K562 (cell line): Measurements from ENCODE around the gene CDYL. TPM values are rescaled to one million over a fixed set of nuclear protein-coding genes. Genes with fewer than 3 reads are reported as not detected.

Experiments
- ATAC-seq: fragments of 200-7000 bp; cut with Tn5 transposase; 3 replicates; pipeline ENCODE4 v1.9.1; 2020; ENCODE audit warnings: moderate library complexity
- BruUV-seq: library from RNA; stranded (reverse); fragments of 400-500 nt; replicated peaks from 2 replicates; lab custom pipeline; 2021; lab: Mats Ljungman, UMichigan
- CTCF ChIA-PET: fragments of 300-600 bp; formaldehyde crosslinking; extraction: SDS; loops from one replicate; lab custom pipeline; 2021; ENCODE audit warnings: low intra/inter-chr PET ratio; lab: Yijun Ruan, JAX
- POLR2A ChIA-PET: fragments of 300-600, 350-650 bp; sonication (Branson Sonifier 250); formaldehyde crosslinking; extraction: SDS; loops from one replicate; lab custom pipeline; 2021; ENCODE audit warnings: antibody characterized with exemption, inconsistent platforms; lab: Yijun Ruan, JAX
- DNase-seq, 4 experiments: peaks; one replicate each; pipeline versions ENCODE4 v3.0.0 to v3.0.0-alpha.2; 2011 to 2018; ENCODE audit warnings: low spot score in 3 of 4, mixed read lengths in 3 of 4; ENCODE audit errors: extremely low read depth in 1 of 4
- FAIRE-seq: peaks from 2 replicates; lab custom pipeline; 2011; peaks lifted over from hg19 to GRCh38; lab: Jason Lieb, UNC
- H2AFZ ChIP-seq: 2 replicates; pipeline ENCODE4 v1.6.0; 2011; ENCODE audit warnings: low read depth, low read length, control low read depth, inconsistent platforms
- H3K27ac ChIP-seq: fragments of 200-600 bp; 3 replicates; pipeline ENCODE4 v1.8.0; 2011; ENCODE audit warnings: low read depth, mild to moderate bottlenecking, control low read depth, inconsistent platforms, low read length, moderate library complexity, mixed read lengths; ENCODE audit errors: extremely low read depth
- H3K27me3 ChIP-seq, 2 experiments: fragments of 300-600 bp in 1 of 2; 2 replicates in 1 of 2; 3 replicates in 1 of 2; pipeline versions ENCODE4 v1.6.0 to v1.8.0; 2011; ENCODE audit warnings: inconsistent platforms in 2 of 2, low read length in 2 of 2, mild to moderate bottlenecking in 1 of 2, mixed read lengths in 1 of 2, moderate library complexity in 1 of 2; ENCODE audit not compliant: control insufficient read depth in 2 of 2, insufficient read depth in 2 of 2
- H3K36me3 ChIP-seq: fragments of 300-600 bp; 3 replicates; pipeline ENCODE4 v1.8.0; 2011; ENCODE audit warnings: mild to moderate bottlenecking, low read length, inconsistent platforms; ENCODE audit not compliant: control insufficient read depth, insufficient read depth
- H3K4me1 ChIP-seq, 2 experiments: fragments of 200-600 bp in 1 of 2; replicated peaks in 1 of 2; 2 replicates in 1 of 2; 3 replicates in 1 of 2; pipeline versions ENCODE4 v1.5.1 to v1.8.0; 2011; ENCODE audit warnings: inconsistent platforms in 2 of 2, low read length in 2 of 2, mild to moderate bottlenecking in 1 of 2, mixed read lengths in 1 of 2, moderate library complexity in 1 of 2; ENCODE audit not compliant: control insufficient read depth in 2 of 2, insufficient read depth in 2 of 2
- H3K4me2 ChIP-seq: 2 replicates; pipeline ENCODE4 v1.6.1; 2011; ENCODE audit warnings: low read length, control low read depth, inconsistent platforms, mixed read lengths; ENCODE audit not compliant: insufficient read depth
- H3K4me3 ChIP-seq: fragments of 200-600 bp; sonication (generic), shearing (Covaris generic); 2 replicates; pipeline ENCODE4 v1.5.1; 2016; ENCODE audit warnings: control low read depth, inconsistent platforms
- H3K79me2 ChIP-seq: fragments of 200-600 bp; 3 replicates; pipeline ENCODE4 v1.8.0; 2011; ENCODE audit warnings: low read length, inconsistent platforms; ENCODE audit not compliant: control insufficient read depth, insufficient read depth
- H3K9ac ChIP-seq, 2 experiments: 2 replicates each; pipeline versions ENCODE4 v1.6.0 to v1.6.1; 2011; ENCODE audit warnings: low read depth in 2 of 2, low read length in 2 of 2, control low read depth in 1 of 2, inconsistent platforms in 1 of 2, mild to moderate bottlenecking in 1 of 2, mixed read lengths in 1 of 2; ENCODE audit not compliant: insufficient read depth in 1 of 2
- H3K9me1 ChIP-seq: one replicate; pipeline ENCODE4 v1.6.0; 2011; ENCODE audit warnings: inconsistent platforms, mild to moderate bottlenecking, low read length, moderate library complexity; ENCODE audit not compliant: control insufficient read depth, insufficient read depth
- H3K9me3 ChIP-seq: replicated peaks from 2 replicates; pipeline ENCODE4 v1.5.1; 2011; ENCODE audit warnings: low read depth, low read length, inconsistent platforms; ENCODE audit not compliant: control insufficient read depth, insufficient read depth
- H4K20me1 ChIP-seq: replicated peaks from 2 replicates; pipeline ENCODE4 v1.6.1; 2011; ENCODE audit warnings: low read length, inconsistent platforms, mixed read lengths; ENCODE audit not compliant: control insufficient read depth, insufficient read depth
- ADNP ChIP-seq: fragments of 200-800 bp; sonication (Bioruptor generic); IDR thresholded peaks from 2 replicates; pipeline ENCODE4 v1.6.1; 2016; ENCODE audit warnings: missing genetic modification characterization, missing compliant biosample characterization
- ARID4B ChIP-seq: sonication (generic); formaldehyde crosslinking; IDR thresholded peaks from 2 replicates; pipeline ENCODE4 v1.8.0; 2022; ENCODE audit warnings: mild to moderate bottlenecking, missing genetic modification reagents
- ATF7 ChIP-seq: fragments of 450-650 bp; IDR thresholded peaks from 2 replicates; pipeline ENCODE4 v1.7.1; 2014; ENCODE audit warnings: mild to moderate bottlenecking, moderate library complexity
- EHMT2 ChIP-seq: fragments of 450-650 bp; IDR thresholded peaks from 2 replicates; pipeline ENCODE4 v1.6.1; 2018; ENCODE audit warnings: antibody characterized with exemption
- MAZ ChIP-seq, 2 experiments: fragments of 450-650 bp in 1 of 2; sonication (generic) in 1 of 2; formaldehyde crosslinking; IDR thresholded peaks in 1 of 2; conservative IDR thresholded peaks in 1 of 2; 2 replicates each; pipeline versions ENCODE4 v1.4.0 to v1.5.0; 2020; ENCODE audit warnings: mild to moderate bottlenecking in 1 of 2, missing genetic modification reagents in 1 of 2
- MYBL2 ChIP-seq, 2 experiments: fragments of 450-650 bp in 1 of 2; sonication (generic) in 1 of 2; formaldehyde crosslinking in 1 of 2; IDR thresholded peaks; 2 replicates each; pipeline versions ENCODE4 v1.6.1 to v1.8.1; 2017 to 2022; ENCODE audit warnings: borderline replicate concordance in 1 of 2, inconsistent platforms in 1 of 2, low read depth in 1 of 2, mild to moderate bottlenecking in 1 of 2, missing genetic modification reagents in 1 of 2, moderate library complexity in 1 of 2
- POU5F1 ChIP-seq: fragments of 150-350 bp; IDR thresholded peaks from 2 replicates; pipeline ENCODE4 v1.6.1; 2014; ENCODE audit warnings: borderline replicate concordance, low read length, low read depth, mild to moderate bottlenecking; ENCODE audit not compliant: partially characterized antibody
- RBBP5 ChIP-seq: fragments of 200-600 bp; sonication (generic); IDR thresholded peaks from 2 replicates; pipeline ENCODE4 v1.6.1; 2012; ENCODE audit warnings: borderline replicate concordance, mild to moderate bottlenecking, low read length, control low read depth, inconsistent platforms; ENCODE audit not compliant: insufficient read depth, poor library complexity, severe bottlenecking
- RUNX1 ChIP-seq: sonication (generic); IDR thresholded peaks from 2 replicates; pipeline ENCODE4 v1.6.1; 2016; ENCODE audit warnings: antibody characterized with exemption, low read depth
- TEAD4 ChIP-seq, 2 experiments: sonication (generic) in 1 of 2; formaldehyde crosslinking in 1 of 2; IDR thresholded peaks; 2 replicates each; pipeline versions ENCODE4 v1.6.1 to v1.8.0; 2012 to 2022; ENCODE audit warnings: borderline replicate concordance in 1 of 2, inconsistent platforms in 1 of 2, low read length in 1 of 2, mild to moderate bottlenecking in 1 of 2, missing genetic modification reagents in 1 of 2
- UBTF ChIP-seq, 2 experiments: IDR thresholded peaks; 2 replicates each; pipeline ENCODE4 v1.6.1; 2012; ENCODE audit warnings: improper control_type of control experiment in 2 of 2, low read depth in 2 of 2, low read length in 2 of 2, borderline replicate concordance in 1 of 2
- ZKSCAN3 ChIP-seq: fragments of 250-450 bp; sonication (Bioruptor Pico); IDR thresholded peaks from 2 replicates; pipeline ENCODE4 v1.4.0; 2020
- ZNF174 ChIP-seq: fragments of 250-450 bp; sonication (Bioruptor Pico); IDR thresholded peaks from 2 replicates; pipeline ENCODE4 v1.4.0; 2020; ENCODE audit warnings: mild to moderate bottlenecking
- ZNF589 ChIP-seq: fragments of 200-800 bp; sonication (Bioruptor generic); IDR thresholded peaks from 2 replicates; pipeline ENCODE4 v1.6.1; 2016; ENCODE audit warnings: low read depth, missing genetic modification characterization, missing compliant biosample characterization
- WGBS: fragments of 100-300 bp; shearing (Covaris generic); methylation state at CpG from one replicate; pipeline ENCODE4 v1.1.6; 2016; ENCODE audit warnings: low coverage, mixed read lengths; ENCODE audit not compliant: insufficient coverage; ENCODE audit errors: missing lambda C conversion rate; 5-methylcytosine and 5-hydroxymethylcytosine counted together
- in situ Hi-C: fragments of 300-500 bp; cut with MboI; formaldehyde crosslinking; loops from 4 replicates; pipeline ENCODE4 v1.15.0; 2018; ENCODE audit warnings: inconsistent platforms, mixed read lengths
- intact Hi-C: fragments of 100-400 bp; cut with micrococcal nuclease; formaldehyde crosslinking; loops from 2 replicates; pipeline ENCODE4 v1.14.2; 2022
- polyA plus RNA-seq, 8 experiments: library from polyadenylated mRNA; depleted of rRNA in 4 of 8; stranded (reverse) in 5 of 8; unstranded in 3 of 8; fragments of >200 nt; fragmentation: Nextera tagmentation in 2 of 8; fragmentation: Illumina TruSeq in 1 of 8; extraction: Ambion mirVana in 2 of 8; extraction: Trizol in 1 of 8; gene quantifications; 2 replicates each; pipeline versions ENCODE4 v1.2.1 to v1.2.3, GENCODE V29; 2011 to 2014; ENCODE audit warnings: inconsistent platforms in 1 of 8, missing spikeins in 1 of 8
- total RNA-seq, 7 experiments: library from RNA; depleted of rRNA in 6 of 7; stranded (reverse); fragments of >200 nt in 6 of 7; fragmentation: Illumina TruSeq in 2 of 7; extraction: Trizol in 2 of 7; gene quantifications; 2 replicates each; pipeline versions ENCODE4 v1.2.1 to v1.2.3, GENCODE V29; 2011 to 2021; ENCODE audit warnings: low replicate concordance in 1 of 7

The CDYL gene
- total and polyA plus RNA-seq, 9 of the 15 experiments (the other 6 are each of a cell fraction or from before 2014, with no cell fraction given), result 8.1 to 45.8 (median 40.8) TPM

GRCh38 chr6:4794140-4794707 is 18.0 kb downstream of the CDYL start:
- CTCF ChIA-PET, result no interaction called here
- DNase-seq (peak in 2 of 4 experiments; percentile 72), ATAC-seq (peak; percentile 89), FAIRE-seq (peak; percentile 23)
- peaks cover 7 to 26% of the 10 kb centered on the region in 2 experiments; a peak in 4 of 5 replicates for H3K4me1 ChIP-seq
- no TSS peak for BruUV-seq
- peak overlapping the region; percentile 20 for H3K4me3 ChIP-seq
- peak overlapping the region; percentile 15 to 28; a peak in 2 of 4 replicates for H3K9ac ChIP-seq
- no peaks in the 10 kb centered on the region for H3K9me3 ChIP-seq
- peaks cover 96% of the 10 kb centered on the region for H3K79me2 ChIP-seq
- intact Hi-C loops (no loop called here), in situ Hi-C loops (no loop called here)
- peak overlapping the region; percentile 80 for H3K4me2 ChIP-seq
- H3K36me3 ChIP-seq, result no peaks in the 10 kb centered on the region
- 5% methylated on average over 15 of the region's 15 CpGs for WGBS
- peak overlapping the region; percentile 22; the same call in 1 of the 3 replicates for H3K27ac ChIP-seq
- no peak overlapping the region for H2AFZ ChIP-seq
- H4K20me1 ChIP-seq, result peaks cover 51% of the 10 kb centered on the region
- H3K9me1 ChIP-seq, result peaks cover 13% of the 10 kb centered on the region
- H3K27me3 ChIP-seq, result no peaks in the 10 kb centered on the region
- POLR2A ChIA-PET, result interaction anchor here (0.7 to 1.2 kb wide), 8 partner anchors 8 to 770 kb away, joined by 3 to 6 read pairs (median 4); partner anchors contain the start of gene CDYL
- no peak for TF ChIP-seq ARID4B
- peak in 1 of 2 experiments; percentile 66; a peak in 1 of 4 replicates for TF ChIP-seq UBTF (IDR thresholded peaks at IDR 0.05; ENCODE audit: borderline replicate concordance in 1 of 2, low read depth in 2 of 2, low read length in 2 of 2)
- no peak for TF ChIP-seq POU5F1
- 0 out of 2 replicates have a peak, but pooled peaks have one; percentile 21 for TF ChIP-seq TEAD4 (IDR thresholded peaks at IDR 0.05; ENCODE audit: low read length)
- TF ChIP-seq TEAD4 (CRISPR knock-in tag; IDR thresholded peaks at IDR 0.05; ENCODE audit: borderline replicate concordance), result no peak
- peak; percentile 75; the same call in 1 of the 2 replicates for TF ChIP-seq EHMT2
- no peak for TF ChIP-seq ZNF174 (CRISPR knock-in tag)
- TF ChIP-seq ZNF589 (CRISPR knock-in tag), result no peak
- TF ChIP-seq MYBL2 (IDR thresholded peaks at IDR 0.05; ENCODE audit: low read depth), result no peak
- no peak for TF ChIP-seq MYBL2 (CRISPR knock-in tag; IDR thresholded peaks at IDR 0.05; ENCODE audit: borderline replicate concordance)
- TF ChIP-seq ATF7, result no peak
- TF ChIP-seq ZKSCAN3, result no peak
- TF ChIP-seq RUNX1, result no peak
- peak; percentile 50 for TF ChIP-seq RBBP5
- TF ChIP-seq MAZ (CRISPR knock-in tag; conservative IDR thresholded peaks at IDR 0.05 in 1 of 2, IDR thresholded peaks at IDR 0.05 in 1 of 2), result no peak
- no peak for TF ChIP-seq ADNP (tag)
